Left cardiac atrium (tissue), 4 donors: Measurements from ENCODE around the gene NTF4. TPM values are rescaled to one million over a fixed set of nuclear protein-coding genes. Genes with fewer than 3 reads are reported as not detected.

ENCODE experiments used
- ATAC-seq, 2 donors: fragments of 200-7000 bp; cut with Tn5 transposase; one replicate each; pipeline ENCODE4 v1.9.1; 2020; ENCODE audit warnings: mild to moderate bottlenecking in 2 of 2, moderate library complexity in 2 of 2
- DNase-seq: peaks from one replicate; pipeline ENCODE4 v3.0.0-alpha.2; 2020
- intact Hi-C, 2 donors: fragments of 100-400 bp; cut with DNase I; formaldehyde crosslinking; loops; one replicate each; pipeline versions ENCODE4 v1.14.1 to v1.15.1; 2022 to 2023
- total RNA-seq, 2 donors: library from RNA; stranded (reverse); fragmentation: NEBNext Ultra II Directional; extraction: Animal tissue kit (Norgen Biotek cat#: 25700); gene quantifications; one replicate each; pipeline ENCODE4 v1.2.1, GENCODE V29; 2021
- donor health status: DM: no; HTN: yes; CAD: no.
- donor health status: DM: no; HTN: yes; CAD: no; lungs with severe emphysema.
- donor health status: DM: yes; HTN: yes; CAD: no.
- donor health status: Dilated cardiomyopathy.

NTF4 gene
- total RNA-seq, 2 donors from 2014 or later = 0.81 to 1.2 TPM

GRCh38 chr19:49014123-49014869 lies 50.3 kb downstream of the NTF4 start:
- ATAC-seq (no peak), DNase-seq (peak; percentile 49)
- intact Hi-C loops = no loop called here

- intact Hi-C loops = no loop called here
- DNase-seq (no peak), ATAC-seq (no peak)
Measured at GRCh38 chr19:49011194-49011593, 53.4 kb downstream of the NTF4 start.

Other genes starting within 250 kb of the NTF4 start
- 1 to 10 TPM; 2.8 to 5.4 TPM for gene HSD17B14, start 228.3 kb downstream of the NTF4 start, total RNA-seq
- gene PLEKHA4, start 196.2 kb downstream of the NTF4 start, total RNA-seq = 10 to 100 TPM; 29.6 to 67.1 TPM
- gene PPP1R15A, start 192.4 kb downstream of the NTF4 start, total RNA-seq = 10 to 100 TPM; 67.2 to 78.6 TPM
- under 1 TPM in 1 of 2 donors, not detected in 1; 0.50 TPM for gene TULP2, start 166.1 kb downstream of the NTF4 start, total RNA-seq
- 100 to 1,000 TPM; 279 to 342 TPM for gene NUCB1, start 164.5 kb downstream of the NTF4 start, total RNA-seq
- gene DHDH, start 131.1 kb downstream of the NTF4 start, total RNA-seq = not detected
- gene BAX, start 109.9 kb downstream of the NTF4 start, total RNA-seq = 10 to 100 TPM; 28.8 to 36.1 TPM
- gene FTL, start 99.5 kb downstream of the NTF4 start, total RNA-seq = 1,000 to 10,000 TPM; 1,813 to 2,086 TPM
- 10 to 100 TPM; 66.4 to 95.7 TPM for gene GYS1, start 71.5 kb downstream of the NTF4 start, total RNA-seq
- 10 to 100 TPM; 39.3 to 50.0 TPM for gene RUVBL2, start 70.9 kb downstream of the NTF4 start, total RNA-seq
- under 1 TPM in 1 of 2 donors, not detected in 1; 0.55 TPM for gene LHB, start 47.7 kb downstream of the NTF4 start, total RNA-seq
- not detected for gene CGB3, start 40.5 kb downstream of the NTF4 start, total RNA-seq
- gene CGB2, start 32.9 kb downstream of the NTF4 start, total RNA-seq = not detected
- not detected for gene CGB1, start 27.9 kb downstream of the NTF4 start, total RNA-seq
- not detected for gene CGB5, start 21.0 kb downstream of the NTF4 start, total RNA-seq
- not detected for gene CGB8, start 15.7 kb downstream of the NTF4 start, total RNA-seq
- under 1 TPM in 1 of 2 donors, not detected in 1; 0.29 TPM for gene CGB7, start 7.1 kb downstream of the NTF4 start, total RNA-seq
- gene KCNA7, start 7.9 kb upstream of the NTF4 start, total RNA-seq = 1 to 10 TPM; 2.4 to 3.0 TPM
- gene SNRNP70, start 20.6 kb upstream of the NTF4 start, total RNA-seq = 100 to 1,000 TPM in 1 of 2 donors, 10 to 100 TPM in 1; 98.3 to 134 TPM
- gene LIN7B, start 49.6 kb upstream of the NTF4 start, total RNA-seq = 10 to 100 TPM; 11.4 to 14.9 TPM
- 1 to 10 TPM in 1 of 2 donors, under 1 TPM in 1; 0.47 to 1.6 TPM for gene C19orf73, start 54.3 kb upstream of the NTF4 start, total RNA-seq
- gene PPFIA3, start 54.7 kb upstream of the NTF4 start, total RNA-seq = 10 to 100 TPM in 1 of 2 donors, 1 to 10 TPM in 1; 6.7 to 11.5 TPM
- 100 to 1,000 TPM; 480 to 499 TPM for gene HRC, start 90.6 kb upstream of the NTF4 start, total RNA-seq
- 10 to 100 TPM; 24.4 to 30.6 TPM for gene TRPM4, start 93.0 kb upstream of the NTF4 start, total RNA-seq